ENCODE results near the gene THAP7.
"Not testable (repeated sequence)": the region's sequence is repeated elsewhere in the genome, so short reads cannot be mapped to it uniquely, and the experiment has no call there.

The THAP7 gene

GRCh38 chr22:20972933-20973577 lies 28.9 kb downstream of the THAP7 start:
- Mint-ChIP-seq H3K9me3 (ENCODE audit: low read depth) (no peaks in the 10 kb centered on the region), H3K4me3 (no peak overlapping the region), H3K27me3 (no peaks in the 10 kb centered on the region), H3K4me1 (ENCODE audit: low read depth) (no peaks in the 10 kb centered on the region), H3K36me3 (no peaks in the 10 kb centered on the region), H3K27ac (no peak overlapping the region)

DNA sequence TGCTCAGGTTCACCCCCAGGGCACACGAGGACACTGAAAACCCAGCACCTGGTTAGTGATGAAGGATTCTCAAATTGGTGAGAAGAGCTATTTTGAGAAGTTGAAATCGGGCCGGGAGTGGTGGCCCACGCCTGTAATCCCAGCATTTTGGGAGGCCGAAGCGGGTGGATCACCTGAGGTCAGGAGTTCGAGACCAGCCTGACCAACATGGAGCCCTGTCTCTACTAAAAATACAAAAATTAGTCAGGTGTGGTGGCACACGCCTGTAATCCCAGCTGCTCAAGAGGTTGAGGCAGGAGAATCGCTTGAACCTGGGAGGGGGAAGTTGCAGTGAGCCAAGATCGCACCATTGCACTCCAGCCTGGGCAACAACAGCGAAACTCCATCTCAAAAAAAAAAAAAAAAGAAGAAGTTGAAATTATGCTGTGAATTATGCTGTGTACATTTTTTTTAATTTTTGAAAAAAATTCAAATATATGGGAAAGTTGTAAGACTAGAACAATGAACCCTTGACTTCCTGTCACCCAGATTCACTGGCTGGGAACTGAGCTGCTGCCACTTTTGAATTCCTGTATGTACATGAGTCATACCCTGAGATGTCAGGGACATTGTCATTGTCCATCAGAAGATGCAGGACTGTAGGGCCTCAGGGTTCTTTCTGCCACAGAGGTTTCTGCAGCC lies 29.8 kb downstream of the THAP7 start:
- not testable (repeated sequence) for H3K27me3 Mint-ChIP-seq; H3K27ac Mint-ChIP-seq; H3K36me3 Mint-ChIP-seq; H3K9me3 Mint-ChIP-seq (ENCODE audit: low read depth); H3K4me1 Mint-ChIP-seq (ENCODE audit: low read depth); H3K4me3 Mint-ChIP-seq

DNA sequence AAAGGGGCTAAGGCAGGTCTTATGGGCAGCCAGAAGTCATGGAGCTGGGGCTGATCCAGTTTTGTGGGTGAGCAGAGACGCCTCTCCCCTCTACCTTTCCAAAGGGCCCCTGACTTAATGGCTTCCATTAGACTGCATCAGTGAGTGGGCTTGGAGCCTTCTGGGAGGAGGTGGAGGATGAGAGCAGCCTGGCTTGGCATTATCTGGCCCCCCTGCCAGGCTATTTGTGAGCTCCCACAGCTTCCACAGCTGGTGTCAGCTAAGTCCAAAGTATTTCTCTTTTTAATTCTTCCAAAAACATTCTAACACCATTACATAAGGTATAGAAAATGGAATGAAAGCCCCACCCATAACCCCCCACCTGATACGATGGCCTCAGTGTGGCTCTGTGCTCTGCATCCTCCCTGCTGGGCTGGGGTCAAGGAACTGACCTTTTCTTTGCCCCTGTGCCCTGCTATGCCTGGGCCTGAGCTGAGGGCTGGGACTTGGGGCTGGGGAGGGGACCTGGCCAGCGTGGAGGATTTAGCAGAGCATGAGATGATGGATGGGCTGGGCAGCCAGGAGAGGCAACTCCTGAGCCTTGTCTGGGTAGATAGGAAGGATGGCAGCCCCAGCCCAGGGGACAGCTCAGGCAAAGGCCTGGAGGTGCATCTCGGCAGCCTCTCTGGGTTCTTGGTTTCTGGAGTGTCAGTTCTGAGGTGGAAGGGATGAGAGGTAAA lies 30.8 kb downstream of the THAP7 start:
- Mint-ChIP-seq H3K4me1 (ENCODE audit: low read depth) (no peaks in the 10 kb centered on the region), H3K9me3 (ENCODE audit: low read depth) (no peaks in the 10 kb centered on the region), H3K27me3 (no peaks in the 10 kb centered on the region), H3K36me3 (no peaks in the 10 kb centered on the region), H3K4me3 (no peak overlapping the region), H3K27ac (no peak overlapping the region)

GRCh38 chr22:20968281-20968977 lies 33.5 kb downstream of the THAP7 start:
- H3K27me3 Mint-ChIP-seq, result peaks cover 2% of the 10 kb centered on the region
- peaks cover 8% of the 10 kb centered on the region for H3K4me1 Mint-ChIP-seq (ENCODE audit: low read depth)
- no peaks in the 10 kb centered on the region for H3K9me3 Mint-ChIP-seq (ENCODE audit: low read depth)
- no peak overlapping the region for H3K4me3 Mint-ChIP-seq
- no peaks in the 10 kb centered on the region for H3K36me3 Mint-ChIP-seq
- H3K27ac Mint-ChIP-seq, result no peak overlapping the region

GRCh38 chr22:20967697-20968211 lies 34.2 kb downstream of the THAP7 start:
- Mint-ChIP-seq H3K36me3 (no peaks in the 10 kb centered on the region), H3K4me1 (ENCODE audit: low read depth) (peaks cover 8% of the 10 kb centered on the region), H3K27ac (no peak overlapping the region), H3K9me3 (ENCODE audit: low read depth) (no peaks in the 10 kb centered on the region), H3K27me3 (peaks cover 2% of the 10 kb centered on the region), H3K4me3 (no peak overlapping the region)

GRCh38 chr22:20966883-20967696 lies 34.8 kb downstream of the THAP7 start, which contains the start of gene AIFM3:
TSS of gene AIFM3 (plus strand) at chr22:20967255. CDS start at chr22:20967945, 690 bp downstream.
- Mint-ChIP-seq H3K4me1 (ENCODE audit: low read depth) (peaks cover 8% of the 10 kb centered on the region), H3K27ac (no peak within 1 kb of the TSS), H3K4me3 (no peak within 1 kb of the TSS), H3K9me3 (ENCODE audit: low read depth) (no peaks in the 10 kb centered on the region), H3K27me3 (peaks cover 2% of the 10 kb centered on the region), H3K36me3 (no peaks in the 10 kb centered on the region)

DNA sequence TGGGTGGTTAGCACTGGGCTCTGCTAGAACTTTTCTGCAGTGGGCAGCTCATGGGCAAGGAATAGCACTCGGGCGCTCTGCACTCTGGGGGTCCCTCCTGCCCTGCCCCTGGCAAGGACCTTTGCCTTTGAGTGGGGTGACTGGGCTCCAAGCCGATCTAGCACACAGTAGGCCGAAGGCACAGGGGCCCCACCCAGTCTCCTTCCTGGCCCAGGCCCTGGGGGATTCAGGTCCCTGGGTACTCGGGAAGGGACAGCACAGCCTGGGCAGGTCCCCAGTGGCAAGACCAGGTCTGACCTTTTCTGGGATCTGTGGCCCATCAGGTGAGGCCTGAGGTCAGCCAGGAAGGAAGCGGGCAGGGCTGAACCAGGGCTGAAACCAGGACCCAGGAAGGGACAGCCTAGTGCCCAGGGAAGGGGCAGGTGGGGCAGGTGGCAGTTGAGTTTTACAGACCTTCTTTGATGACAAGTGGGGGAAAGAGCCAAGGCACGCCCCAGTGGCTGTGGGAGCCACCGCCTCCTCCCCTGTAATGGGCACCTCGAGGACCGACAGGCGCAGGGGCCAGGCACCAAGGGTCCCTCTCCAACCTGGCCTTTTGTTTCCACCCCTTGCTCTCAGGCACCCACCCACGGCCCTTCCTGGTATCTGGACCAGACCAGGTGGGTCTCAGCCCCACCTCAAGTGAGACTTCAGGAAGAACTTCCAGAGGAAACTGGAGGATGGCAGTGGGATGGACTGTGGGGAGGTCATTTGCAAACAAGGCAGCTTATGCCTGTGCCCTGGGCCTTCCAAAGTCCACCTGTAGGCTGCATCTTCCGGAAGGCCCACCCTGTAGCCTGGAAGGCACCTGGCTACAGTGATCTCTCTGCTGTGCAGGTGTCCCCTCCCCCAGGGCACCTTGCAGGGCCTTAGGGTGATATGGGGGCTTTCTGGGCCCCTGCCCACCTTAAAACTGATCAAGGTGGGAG lies 35.7 kb downstream of the THAP7 start:
- H3K4me3 Mint-ChIP-seq, result peak overlapping the region; percentile 32
- H3K9me3 Mint-ChIP-seq (ENCODE audit: low read depth), result no peaks in the 10 kb centered on the region
- peaks cover 13% of the 10 kb centered on the region for H3K4me1 Mint-ChIP-seq (ENCODE audit: low read depth)
- peaks cover 2% of the 10 kb centered on the region for H3K27me3 Mint-ChIP-seq
- no peak overlapping the region for H3K27ac Mint-ChIP-seq
- H3K36me3 Mint-ChIP-seq, result no peaks in the 10 kb centered on the region

DNA sequence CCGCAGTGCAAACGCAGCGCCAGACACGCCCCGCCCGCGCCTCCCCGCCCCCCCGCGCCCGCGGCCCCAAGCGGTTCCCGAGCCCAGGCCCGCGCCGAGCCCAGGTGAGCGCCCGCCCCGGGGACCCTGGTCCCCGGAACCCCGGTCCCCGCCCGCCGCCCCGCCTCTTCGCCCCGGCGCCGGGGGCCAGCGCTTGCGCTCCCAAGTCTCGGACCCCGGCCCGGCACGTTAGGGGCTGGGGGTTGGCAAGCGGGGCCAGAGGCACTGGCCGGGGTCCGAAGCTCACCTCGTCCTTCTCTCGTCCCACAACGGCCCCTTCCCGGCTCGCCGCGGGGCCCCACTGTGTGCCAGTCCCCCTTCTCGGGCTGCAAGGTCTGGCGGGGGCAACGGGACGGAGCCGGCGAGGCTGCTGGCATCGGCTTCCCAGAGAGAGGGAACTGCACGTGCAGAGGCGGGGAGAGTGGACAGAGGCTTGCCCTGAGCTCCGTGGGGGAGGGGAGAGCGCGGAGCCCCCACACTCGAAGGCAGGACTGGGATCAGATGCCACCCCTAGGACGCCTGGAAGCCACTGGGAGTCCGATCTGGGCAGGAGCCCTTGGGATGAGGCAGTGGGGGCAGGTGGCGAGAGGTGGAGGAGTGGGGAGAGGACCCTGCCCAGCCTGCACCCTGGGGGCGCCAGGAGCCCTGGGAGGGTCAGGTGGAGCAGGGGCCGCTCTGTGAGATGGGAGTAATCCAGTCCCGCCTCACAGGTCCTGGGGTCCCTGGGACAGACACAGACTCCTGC lies 36.6 kb downstream of the THAP7 start:
- Mint-ChIP-seq H3K9me3 (ENCODE audit: low read depth) (no peaks in the 10 kb centered on the region), H3K27me3 (peaks cover 3% of the 10 kb centered on the region), H3K27ac (no peak overlapping the region), H3K4me3 (no peak overlapping the region), H3K4me1 (ENCODE audit: low read depth) (peaks cover 13% of the 10 kb centered on the region), H3K36me3 (no peaks in the 10 kb centered on the region)

DNA sequence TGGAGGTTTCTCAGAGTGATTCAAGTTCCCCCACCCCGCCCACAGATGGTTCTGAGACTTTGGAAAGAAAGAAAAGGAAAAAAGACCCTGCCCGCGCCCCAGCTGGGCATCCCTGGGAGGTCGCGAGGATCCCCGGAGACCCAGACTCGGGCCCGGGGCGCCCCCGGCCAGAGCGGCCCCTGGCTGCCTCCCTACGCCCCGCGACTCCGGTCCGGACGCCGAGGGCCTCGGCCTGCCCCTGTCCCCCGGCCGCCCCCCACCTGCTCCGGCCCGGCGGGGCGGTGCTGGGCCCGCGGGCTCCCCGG lies 37.2 kb downstream of the THAP7 start:
- H3K4me1 Mint-ChIP-seq (ENCODE audit: low read depth), result peaks cover 13% of the 10 kb centered on the region
- H3K27me3 Mint-ChIP-seq, result peaks cover 4% of the 10 kb centered on the region
- peak overlapping the region; percentile 79 for H3K4me3 Mint-ChIP-seq
- no peaks in the 10 kb centered on the region for H3K9me3 Mint-ChIP-seq (ENCODE audit: low read depth)
- H3K36me3 Mint-ChIP-seq, result no peaks in the 10 kb centered on the region
- H3K27ac Mint-ChIP-seq, result no peak overlapping the region

GRCh38 chr22:20964090-20964798 lies 37.7 kb downstream of the THAP7 start:
- Mint-ChIP-seq H3K36me3 (no peaks in the 10 kb centered on the region), H3K27me3 (peaks cover 4% of the 10 kb centered on the region), H3K4me3 (peak overlapping the region; percentile 79), H3K9me3 (ENCODE audit: low read depth) (no peaks in the 10 kb centered on the region), H3K27ac (no peak overlapping the region), H3K4me1 (ENCODE audit: low read depth) (peaks cover 13% of the 10 kb centered on the region)

- H3K36me3 Mint-ChIP-seq, result no peaks in the 10 kb centered on the region
- peaks cover 4% of the 10 kb centered on the region for H3K27me3 Mint-ChIP-seq
- H3K9me3 Mint-ChIP-seq (ENCODE audit: low read depth), result no peaks in the 10 kb centered on the region
- peak overlapping the region; percentile 51 for H3K4me3 Mint-ChIP-seq
- no peak overlapping the region for H3K27ac Mint-ChIP-seq
- H3K4me1 Mint-ChIP-seq (ENCODE audit: low read depth), result peaks cover 13% of the 10 kb centered on the region
Observed at GRCh38 chr22:20963201-20964052, 38.5 kb downstream of the THAP7 start.

DNA sequence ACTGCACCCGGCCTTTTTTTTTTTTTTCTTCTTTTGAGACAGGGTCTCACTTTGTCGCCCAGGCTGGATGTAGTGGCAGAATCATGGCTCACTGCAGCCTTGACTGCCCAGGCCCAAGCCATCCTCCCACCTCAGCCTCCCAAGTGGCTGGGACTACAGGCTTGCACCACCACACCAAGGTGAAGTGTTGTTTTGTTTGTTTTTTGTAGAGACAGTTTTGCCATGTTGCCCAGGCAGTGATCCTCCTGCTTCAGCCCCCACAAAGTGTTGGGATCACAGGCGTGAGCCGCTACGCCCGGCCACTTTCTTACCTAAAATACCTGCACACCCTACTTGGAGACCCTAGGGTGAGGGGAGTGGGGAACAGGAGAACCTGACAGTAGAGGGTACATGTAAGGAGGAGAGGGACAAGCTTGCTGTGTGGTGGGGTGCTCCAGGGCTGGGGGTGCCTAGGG lies 39.4 kb downstream of the THAP7 start:
- Mint-ChIP-seq H3K27ac (no peak overlapping the region), H3K4me1 (ENCODE audit: low read depth) (peaks cover 17% of the 10 kb centered on the region), H3K4me3 (no peak overlapping the region), H3K9me3 (ENCODE audit: low read depth) (no peaks in the 10 kb centered on the region), H3K36me3 (no peaks in the 10 kb centered on the region), H3K27me3 (peaks cover 9% of the 10 kb centered on the region)
